Measurements from ENCODE around the gene RANBP2.

RANBP2 gene

GRCh38 chr2:108803045-108803736 is 83.9 kb downstream of the RANBP2 start:
- no peak for ATAC-seq

GRCh38 chr2:108805032-108805431 is 85.8 kb downstream of the RANBP2 start:
- TF ChIP-seq ISL1 (CRISPR knock-in tag; IDR thresholded peaks at IDR 0.05) (no peak), CREB5 (CRISPR knock-in tag; IDR thresholded peaks at IDR 0.05; ENCODE audit: low read depth) (no peak), PPARA (CRISPR knock-in tag; IDR thresholded peaks at IDR 0.05; ENCODE audit: borderline replicate concordance) (no peak), GLIS3 (CRISPR knock-in tag; IDR thresholded peaks at IDR 0.05) (no peak)
- ATAC-seq = no peak

More at GRCh38 chr2:108803045-108803736, 83.9 kb downstream of the RANBP2 start:
- TF ChIP-seq ARNTL (CRISPR knock-in tag; IDR thresholded peaks at IDR 0.05; ENCODE audit: borderline replicate concordance, low read depth) (no peak), CSDC2 (CRISPR knock-in tag; IDR thresholded peaks at IDR 0.05) (no peak)

- peak; percentile 30; the same call in 1 of the 3 replicates for ATAC-seq
- TF ChIP-seq TCF4 (CRISPR knock-in tag; IDR thresholded peaks at IDR 0.05; ENCODE audit: borderline replicate concordance) = no peak
- TF ChIP-seq ZFP30 (CRISPR knock-in tag; IDR thresholded peaks at IDR 0.05) = no peak
- TF ChIP-seq POU6F1 (CRISPR knock-in tag; IDR thresholded peaks at IDR 0.05; ENCODE audit: borderline replicate concordance, low read depth) = no peak
Measured at GRCh38 chr2:108805782-108806181, 86.5 kb downstream of the RANBP2 start.

GRCh38 chr2:108806371-108807113 is 87.3 kb downstream of the RANBP2 start:
- TF ChIP-seq TCF4 (CRISPR knock-in tag; IDR thresholded peaks at IDR 0.05; ENCODE audit: borderline replicate concordance) (peak; percentile 19; the same call in 1 of the 2 replicates), ISL1 (CRISPR knock-in tag; IDR thresholded peaks at IDR 0.05) (peak; percentile 18; the same call in 1 of the 2 replicates), CSRNP3 (CRISPR knock-in tag; IDR thresholded peaks at IDR 0.05) (no peak), ESRRG (CRISPR knock-in tag; IDR thresholded peaks at IDR 0.05) (no peak), ZNF8 (CRISPR knock-in tag; IDR thresholded peaks at IDR 0.05) (no peak)
- peak; percentile 39; the same call in 1 of the 3 replicates for ATAC-seq

GRCh38 chr2:108809936-108810335 is 90.7 kb downstream of the RANBP2 start:
- no peak for ATAC-seq
- TF ChIP-seq ZC3H10 (CRISPR knock-in tag; IDR thresholded peaks at IDR 0.05) (no peak), POU6F1 (CRISPR knock-in tag; IDR thresholded peaks at IDR 0.05; ENCODE audit: borderline replicate concordance, low read depth) (no peak), TSHZ2 (CRISPR knock-in tag; IDR thresholded peaks at IDR 0.05) (no peak), RARB (CRISPR knock-in tag; IDR thresholded peaks at IDR 0.05) (no peak), TOX (CRISPR knock-in tag; IDR thresholded peaks at IDR 0.05; ENCODE audit: borderline replicate concordance) (no peak), PPARA (CRISPR knock-in tag; IDR thresholded peaks at IDR 0.05; ENCODE audit: borderline replicate concordance) (no peak), ZFP30 (CRISPR knock-in tag; IDR thresholded peaks at IDR 0.05) (no peak), ZNF565 (CRISPR knock-in tag; conservative IDR thresholded peaks at IDR 0.05; ENCODE audit: low read depth) (no peak), ARNTL (CRISPR knock-in tag; IDR thresholded peaks at IDR 0.05; ENCODE audit: borderline replicate concordance, low read depth) (no peak), CSRNP3 (CRISPR knock-in tag; IDR thresholded peaks at IDR 0.05) (no peak), CREB5 (CRISPR knock-in tag; IDR thresholded peaks at IDR 0.05; ENCODE audit: low read depth) (no peak), OSR1 (CRISPR knock-in tag; IDR thresholded peaks at IDR 0.05) (no peak), TCF4 (CRISPR knock-in tag; IDR thresholded peaks at IDR 0.05; ENCODE audit: borderline replicate concordance) (no peak), ISL1 (CRISPR knock-in tag; IDR thresholded peaks at IDR 0.05) (no peak)

All from SK-N-SH treated with all-trans-retinoic acid at 6 μM for 48 hours (cell line).